ENCODE measurements around the gene MPZL1. TPM values are rescaled to one million over a fixed set of nuclear protein-coding genes. Genes with fewer than 3 reads are reported as not detected.

The MPZL1 gene
- total and polyA plus RNA-seq, 2 of the 8 experiments (the other 6 are each of a cell fraction or from before 2014, with no cell fraction given), result 37.8 to 120 TPM

DNA sequence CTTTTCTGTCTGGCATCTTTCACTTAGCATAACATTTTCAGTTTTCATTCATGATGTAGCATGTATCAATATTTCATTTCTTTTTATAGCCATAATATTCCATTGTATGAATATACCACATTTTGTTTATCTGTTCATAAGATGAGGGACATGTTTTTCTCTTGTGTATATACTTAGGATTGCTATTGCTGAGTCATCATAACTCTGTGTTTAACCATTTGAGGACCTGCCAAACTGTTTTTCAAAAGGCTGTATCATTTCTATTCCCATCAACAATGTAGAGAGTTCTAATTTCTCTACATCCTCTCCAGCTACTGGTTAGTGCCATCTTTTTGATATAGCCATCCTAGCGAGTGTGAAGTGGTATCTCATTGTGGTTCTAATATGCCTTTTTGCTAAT, 26.2 kb downstream of the MPZL1 start:
- no peak overlapping the region for H3K4me3 ChIP-seq (ENCODE audit: extremely low read depth in 1 of 4, insufficient read depth in 2 of 4, low read depth in 3 of 4, low read length in 4 of 4)
- no peaks in the 10 kb centered on the region for H3K36me3 ChIP-seq (ENCODE audit: control insufficient read depth in 2 of 4, insufficient read depth in 4 of 4, low read length in 3 of 4)
- no peaks in the 10 kb centered on the region for H3K9me3 ChIP-seq (ENCODE audit: insufficient read depth in 2 of 2, low read depth in 1 of 2, low read length in 1 of 2)
- no peak overlapping the region for H3K9ac ChIP-seq (replicated peaks in 1 of 4; ENCODE audit: extremely low read depth in 1 of 4, low read depth in 3 of 4, low read length in 3 of 4)
- CTCF ChIA-PET (ENCODE audit: partially characterized antibody), result interaction anchor here (1.2 kb wide), 1 partner anchor 55 kb away, joined by 4 read pairs; no protein-coding TSS in a partner anchor
- POLR2A ChIA-PET (ENCODE audit: partially characterized antibody), result no interaction called here
- H4K20me1 ChIP-seq (replicated peaks in 1 of 2; ENCODE audit: control insufficient read depth in 1 of 2, insufficient read depth in 2 of 2, low read length in 2 of 2), result peaks cover 3 to 6% of the 10 kb centered on the region in 2 experiments
- H3K27me3 ChIP-seq (replicated peaks in 1 of 4; ENCODE audit: control insufficient read depth in 3 of 4, extremely low read depth in 1 of 4, insufficient read depth in 3 of 4, low read length in 3 of 4), result no peaks in the 10 kb centered on the region
- H2BK12ac ChIP-seq (ENCODE audit: low read depth, low read length), result no peak overlapping the region
- 92% methylated on average over 1 of the region's 1 CpG; no CpG with 5 or more reads in 1 of the 2 experiments for WGBS, 2 experiments (ENCODE audit: extremely low coverage in 1 of 2, insufficient coverage in 1 of 2, insufficient read length in 1 of 2, insufficient replicate concordance in 2 of 2, low coverage in 1 of 2, low lambda C conversion rate in 2 of 2, missing lambda C conversion rate in 1 of 2)
- H2BK120ac ChIP-seq (replicated peaks; ENCODE audit: low read depth, low read length), result no peak overlapping the region
- DNase-seq (ENCODE audit: low read depth in 1 of 2, low spot score in 2 of 2) (no peak), FAIRE-seq (no peak)
- no peak overlapping the region for H3K56ac ChIP-seq (replicated peaks; ENCODE audit: insufficient read length, low read depth, low read length)
- H2BK5ac ChIP-seq (ENCODE audit: low read depth, low read length), result no peak overlapping the region
- H4K91ac ChIP-seq (replicated peaks; ENCODE audit: insufficient read length, low read length), result no peak overlapping the region
- H3K79me2 ChIP-seq (ENCODE audit: control insufficient read depth in 1 of 2, insufficient read depth in 2 of 2, low read length in 2 of 2), result peaks cover 0 to 68% of the 10 kb centered on the region in 2 experiments; a peak in 2 of 4 replicates
- TF ChIP-seq, protein P1, sequence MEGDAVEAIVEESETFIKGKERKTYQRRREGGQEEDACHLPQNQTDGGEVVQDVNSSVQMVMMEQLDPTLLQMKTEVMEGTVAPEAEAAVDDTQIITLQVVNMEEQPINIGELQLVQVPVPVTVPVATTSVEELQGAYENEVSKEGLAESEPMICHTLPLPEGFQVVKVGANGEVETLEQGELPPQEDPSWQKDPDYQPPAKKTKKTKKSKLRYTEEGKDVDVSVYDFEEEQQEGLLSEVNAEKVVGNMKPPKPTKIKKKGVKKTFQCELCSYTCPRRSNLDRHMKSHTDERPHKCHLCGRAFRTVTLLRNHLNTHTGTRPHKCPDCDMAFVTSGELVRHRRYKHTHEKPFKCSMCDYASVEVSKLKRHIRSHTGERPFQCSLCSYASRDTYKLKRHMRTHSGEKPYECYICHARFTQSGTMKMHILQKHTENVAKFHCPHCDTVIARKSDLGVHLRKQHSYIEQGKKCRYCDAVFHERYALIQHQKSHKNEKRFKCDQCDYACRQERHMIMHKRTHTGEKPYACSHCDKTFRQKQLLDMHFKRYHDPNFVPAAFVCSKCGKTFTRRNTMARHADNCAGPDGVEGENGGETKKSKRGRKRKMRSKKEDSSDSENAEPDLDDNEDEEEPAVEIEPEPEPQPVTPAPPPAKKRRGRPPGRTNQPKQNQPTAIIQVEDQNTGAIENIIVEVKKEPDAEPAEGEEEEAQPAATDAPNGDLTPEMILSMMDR (IDR thresholded peaks at IDR 0.05; ENCODE audit: control extremely low read depth in 1 of 3, insufficient read depth in 1 of 3, low read depth in 1 of 3, low read length in 3 of 3), result no peak
- no peak for TF ChIP-seq CHD2 (IDR thresholded peaks at IDR 0.05; ENCODE audit: low read length)
- TF ChIP-seq MAFK (IDR thresholded peaks at IDR 0.05; ENCODE audit: low read depth, low read length), result peak; percentile 90
- no peak for TF ChIP-seq SAP30 (IDR thresholded peaks at IDR 0.05; ENCODE audit: insufficient read depth, insufficient replicate concordance, low read length)
- H2AFZ ChIP-seq (ENCODE audit: low read length), result no peak overlapping the region
- no peak overlapping the region for H3K27ac ChIP-seq (ENCODE audit: low read depth, low read length)
- no peak overlapping the region for H3K14ac ChIP-seq (ENCODE audit: insufficient read length)
- H2BK15ac ChIP-seq (ENCODE audit: low read length), result no peak overlapping the region
- no peak overlapping the region for H3K23ac ChIP-seq (ENCODE audit: insufficient read length)
- peaks cover 10% of the 10 kb centered on the region for H3K79me1 ChIP-seq (ENCODE audit: low read depth, low read length)
- H3K4me1 ChIP-seq (replicated peaks in 1 of 4; ENCODE audit: control insufficient read depth in 3 of 4, insufficient read depth in 4 of 4, low read length in 3 of 4), result peaks cover 0 to 7% (median 0%) of the 10 kb centered on the region in 4 experiments; a peak in 3 of 7 replicates
- H3K4me2 ChIP-seq (ENCODE audit: insufficient read depth in 1 of 2, low read depth in 2 of 2, low read length in 2 of 2), result no peak overlapping the region
- no peaks in the 10 kb centered on the region for H3K23me2 ChIP-seq (ENCODE audit: low read depth, low read length)
- H4K8ac ChIP-seq (ENCODE audit: extremely low read depth, insufficient read depth, low read length), result no peak overlapping the region
- no peak overlapping the region for H2BK20ac ChIP-seq (ENCODE audit: low read length)
- H3K4ac ChIP-seq (replicated peaks; ENCODE audit: insufficient read length, low read depth, low read length), result no peak overlapping the region
- no peak overlapping the region for H2AK5ac ChIP-seq (ENCODE audit: low read depth, low read length)
- H4K5ac ChIP-seq (ENCODE audit: insufficient read length, low read depth, low read length), result no peak overlapping the region
- no peak overlapping the region for H3K18ac ChIP-seq (ENCODE audit: extremely low read depth, low read length)
